Hematopoietic multipotent progenitor cell treated with erythropoietin and hydrocortisone succinate and interleukin-3 and kit ligand, for 8 days (in vitro differentiated cells): ENCODE results near the gene PRKCH.

Source experiments
- DNase-seq: peaks from one replicate; pipeline ENCODE4 v3.0.0-alpha.2; 2015

The PRKCH gene

GRCh38 chr14:61434311-61434710 is 112.9 kb downstream of the PRKCH start:
- no peak for DNase-seq

GRCh38 chr14:61435563-61436337 is 114.4 kb downstream of the PRKCH start:
- DNase-seq: no peak

DNA sequence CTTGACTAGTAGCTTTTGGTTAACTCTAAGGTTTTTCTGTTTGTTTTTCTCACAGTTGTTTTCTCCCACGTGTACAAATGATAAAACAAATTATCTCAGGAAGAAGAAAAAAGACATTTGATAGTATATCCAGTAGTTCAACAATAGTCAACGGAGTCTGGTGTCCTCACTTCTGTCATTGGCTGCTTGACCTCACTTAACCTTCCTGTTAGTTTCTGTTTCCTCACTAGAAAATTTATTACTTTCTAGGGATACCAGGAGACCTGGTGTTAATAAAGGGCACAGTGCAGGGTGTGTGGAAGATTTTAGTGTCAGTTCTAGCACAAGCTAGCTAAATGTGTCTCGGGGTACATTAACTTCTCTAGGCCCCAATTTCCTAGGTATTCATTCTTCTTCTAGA is 116.0 kb downstream of the PRKCH start:
- no peak for DNase-seq

DNA sequence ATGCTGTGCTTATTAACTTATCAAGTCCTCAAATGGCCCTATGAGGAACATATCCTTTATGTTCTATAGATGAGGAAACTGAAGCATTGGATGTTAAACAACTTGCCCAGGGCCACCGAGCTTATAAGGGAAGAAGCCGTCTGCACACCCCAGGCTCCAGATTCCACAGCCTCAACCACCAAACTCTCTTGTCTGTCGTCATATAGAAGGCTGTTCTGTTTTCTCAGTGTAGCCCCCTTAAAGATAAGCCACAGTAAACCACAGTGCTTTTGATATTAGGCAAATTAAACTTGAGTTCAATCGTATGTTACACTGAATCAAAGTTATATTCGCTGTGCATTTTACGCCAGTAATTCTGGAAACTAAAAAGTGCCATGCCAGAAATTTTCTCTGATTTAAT is 116.7 kb downstream of the PRKCH start:
- DNase-seq: no peak

DNA sequence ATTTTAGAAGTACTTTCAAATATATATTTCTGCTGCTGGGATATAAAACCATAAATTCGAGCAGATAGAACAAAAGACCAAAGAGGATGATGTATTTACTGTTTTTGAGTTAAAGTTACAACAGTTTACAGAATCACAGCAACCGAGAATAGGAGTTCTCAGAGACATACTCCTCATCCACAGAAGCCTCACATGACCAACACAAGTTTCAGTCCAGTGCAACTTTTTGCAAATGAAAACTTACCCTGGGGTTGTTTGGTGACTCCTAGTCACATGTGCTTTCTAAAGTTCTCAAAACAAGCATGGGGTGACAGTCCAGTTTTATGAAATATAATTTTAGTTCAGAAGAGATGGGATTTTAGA is 117.1 kb downstream of the PRKCH start:
- no peak for DNase-seq

GRCh38 chr14:61438860-61439765 is 117.7 kb downstream of the PRKCH start:
- no peak for DNase-seq

GRCh38 chr14:61439779-61440418 is 118.5 kb downstream of the PRKCH start:
- DNase-seq: no peak

DNA sequence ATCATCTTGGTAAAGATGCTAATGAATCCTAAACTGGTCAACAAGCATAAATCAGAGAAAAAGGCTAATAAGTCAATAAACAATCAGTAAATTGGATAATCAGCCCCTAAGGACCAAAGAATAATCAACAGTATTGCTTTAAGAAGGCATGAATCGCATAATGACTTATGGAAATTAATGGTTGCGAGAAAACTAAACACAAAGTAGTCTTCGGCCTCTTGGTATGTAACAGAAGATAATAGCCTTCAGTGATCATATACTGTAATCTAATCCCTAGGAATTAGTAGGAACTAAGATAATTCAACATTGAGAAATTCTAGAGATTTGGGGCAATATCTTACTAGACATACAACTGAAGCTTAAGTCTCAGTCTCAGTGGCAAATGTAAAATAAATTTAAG is 122.1 kb downstream of the PRKCH start:
- no peak for DNase-seq

DNA sequence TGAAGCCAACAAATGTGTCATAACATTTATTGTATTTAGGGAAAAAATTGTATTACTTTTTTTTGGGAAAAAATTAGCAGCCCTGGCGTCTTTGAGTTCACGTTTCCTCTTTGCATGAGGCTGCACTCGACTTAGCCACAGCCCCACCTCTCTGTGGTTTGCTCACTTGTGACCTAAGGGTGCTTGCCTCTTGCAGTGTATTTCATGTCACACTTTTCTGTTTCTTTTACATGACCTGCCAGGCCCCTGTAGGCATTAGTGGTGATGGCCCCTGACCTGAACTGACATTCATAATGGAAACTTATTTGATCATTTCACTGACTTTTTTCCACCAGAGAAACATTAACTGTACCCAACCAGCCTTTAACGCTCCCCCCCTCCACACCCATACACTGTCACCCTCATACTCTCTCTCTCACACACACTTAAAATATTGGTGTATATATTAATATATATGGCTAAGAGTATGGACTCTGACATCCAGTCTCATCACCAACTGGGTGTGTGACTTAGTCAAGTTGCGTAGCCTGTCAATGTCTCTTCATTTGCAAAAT is 122.9 kb downstream of the PRKCH start:
- DNase-seq: peak; percentile 50

DNA sequence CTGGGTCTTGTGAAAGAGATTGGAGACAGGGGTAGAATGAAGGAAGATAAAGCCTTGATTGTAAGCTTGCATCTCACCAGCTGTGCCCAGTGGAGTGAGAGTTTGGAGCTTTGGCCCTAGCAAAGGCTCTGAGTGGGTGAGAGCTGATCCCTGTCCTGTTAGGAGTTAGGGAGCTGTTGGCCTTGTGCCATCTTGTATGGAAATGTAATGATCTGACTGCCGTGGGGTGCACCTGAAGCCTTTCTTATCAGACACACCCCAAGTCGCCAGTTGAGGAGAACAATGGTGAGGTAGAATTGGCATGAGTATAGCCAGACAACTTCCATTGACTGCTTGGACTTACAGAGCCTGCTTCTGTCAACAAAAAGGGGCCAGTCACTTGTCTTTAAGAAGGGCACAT is 130.1 kb downstream of the PRKCH start:
- no peak for DNase-seq

- no peak for DNase-seq
Observed at GRCh38 chr14:61451891-61452400, 130.6 kb downstream of the PRKCH start.

DNA sequence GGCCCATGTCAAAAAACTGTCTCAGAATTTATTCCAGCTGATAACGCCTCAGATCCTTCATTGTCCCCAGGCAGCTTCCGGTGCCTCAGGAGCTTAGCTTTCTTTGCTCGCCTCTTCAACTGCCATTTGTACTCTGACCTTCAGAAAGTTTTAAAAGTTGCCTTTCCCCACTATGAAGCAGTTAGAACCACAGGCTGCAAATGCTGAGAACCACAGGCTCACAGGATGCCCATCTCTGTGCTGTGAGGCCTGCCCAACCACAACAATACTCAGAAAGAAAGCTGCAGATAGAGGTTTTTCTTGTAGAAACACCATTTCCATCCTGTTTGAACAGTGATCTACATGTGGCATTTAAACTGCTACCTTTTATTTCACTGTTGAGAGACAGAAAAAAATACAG is 131.1 kb downstream of the PRKCH start:
- no peak for DNase-seq

DNA sequence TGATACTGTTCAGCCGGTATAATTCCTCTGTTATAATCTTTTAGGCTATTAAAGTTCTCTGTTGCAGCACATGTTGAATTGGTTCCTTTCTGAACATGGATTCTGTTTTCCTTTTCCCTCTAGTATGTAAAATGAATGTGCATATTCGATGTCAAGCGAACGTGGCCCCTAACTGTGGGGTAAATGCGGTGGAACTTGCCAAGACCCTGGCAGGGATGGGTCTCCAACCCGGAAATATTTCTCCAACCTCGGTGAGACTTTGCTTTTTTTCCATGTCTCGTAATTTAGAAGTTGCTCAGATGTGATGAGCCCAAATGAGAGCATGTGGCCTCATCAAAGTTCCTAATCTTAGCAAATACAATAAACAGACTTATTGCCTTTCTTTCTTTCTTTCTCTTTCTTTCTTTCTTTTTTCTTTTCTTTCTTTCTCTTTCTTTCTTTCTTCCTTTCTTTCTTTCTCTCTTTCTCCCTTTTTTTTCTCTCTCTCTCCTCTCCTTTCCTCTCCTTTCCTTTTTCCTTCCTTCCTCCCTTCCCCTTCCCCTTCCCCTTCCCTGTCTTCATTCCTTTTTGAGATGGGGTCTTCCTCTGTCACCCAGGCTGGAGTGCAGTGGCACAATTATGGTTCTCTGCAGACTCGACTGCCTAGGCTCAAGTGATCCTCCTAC is 131.9 kb downstream of the PRKCH start:
- DNase-seq: no peak

DNA sequence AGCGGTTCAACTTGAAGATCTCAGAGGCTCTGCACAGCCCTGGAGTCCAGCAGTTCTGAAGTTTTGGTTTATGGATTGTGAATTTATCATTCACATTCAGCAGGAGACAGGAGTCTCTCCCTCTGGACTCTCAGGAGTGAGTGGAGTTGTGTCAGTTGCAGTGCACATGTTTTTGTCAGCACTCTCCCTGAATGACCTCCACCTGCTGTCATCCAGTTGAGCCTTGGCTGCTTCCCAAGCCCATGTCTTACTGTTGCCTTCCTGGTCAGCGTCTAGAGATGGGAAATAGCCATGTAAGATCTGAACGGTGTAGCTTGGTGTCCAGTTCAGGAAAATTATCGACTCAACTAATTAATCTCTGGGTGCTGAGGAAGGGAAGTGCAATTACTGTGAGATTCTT is 133.2 kb downstream of the PRKCH start:
- no peak for DNase-seq

- DNase-seq: no peak
Observed at GRCh38 chr14:61455351-61455750, 134.0 kb downstream of the PRKCH start.

DNA sequence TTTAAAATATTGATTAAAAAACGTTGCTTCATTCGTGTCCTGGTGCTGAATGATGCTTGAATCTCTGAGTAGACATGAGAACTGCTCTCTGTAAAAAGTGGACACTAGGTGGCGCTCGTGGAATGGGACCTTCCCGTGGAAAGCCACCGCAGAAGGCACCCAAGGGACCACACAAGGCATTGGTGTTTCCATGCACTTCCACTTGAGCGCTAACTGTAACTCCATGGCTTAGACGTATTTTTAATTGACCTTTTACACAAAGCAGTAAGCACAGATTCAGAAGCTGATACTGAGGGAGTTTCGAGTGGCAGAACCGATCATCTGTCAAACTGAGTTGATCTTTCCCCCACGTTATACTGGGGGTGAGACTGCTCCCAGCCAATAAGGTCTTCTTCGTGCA is 135.3 kb downstream of the PRKCH start:
- DNase-seq: peak; percentile 78

DNA sequence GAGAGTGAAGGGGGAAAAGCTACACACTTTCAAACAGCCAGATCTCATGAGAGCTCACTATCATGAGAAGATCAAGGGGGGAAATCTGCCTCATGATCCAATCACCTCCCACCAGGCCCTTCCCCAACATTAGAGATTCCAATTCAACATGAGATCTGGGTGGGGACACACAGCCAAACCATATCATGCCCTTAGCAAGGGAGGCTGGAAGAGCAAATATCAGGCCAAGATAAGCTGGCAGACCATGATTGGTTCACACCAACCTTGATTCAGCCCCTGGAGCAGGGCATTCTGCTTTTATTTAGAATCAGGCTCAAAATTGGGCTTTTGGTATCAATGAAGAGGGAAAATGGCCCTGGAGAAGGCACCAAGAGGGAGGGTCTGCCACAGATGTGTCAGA is 137.4 kb downstream of the PRKCH start:
- no peak for DNase-seq

DNA sequence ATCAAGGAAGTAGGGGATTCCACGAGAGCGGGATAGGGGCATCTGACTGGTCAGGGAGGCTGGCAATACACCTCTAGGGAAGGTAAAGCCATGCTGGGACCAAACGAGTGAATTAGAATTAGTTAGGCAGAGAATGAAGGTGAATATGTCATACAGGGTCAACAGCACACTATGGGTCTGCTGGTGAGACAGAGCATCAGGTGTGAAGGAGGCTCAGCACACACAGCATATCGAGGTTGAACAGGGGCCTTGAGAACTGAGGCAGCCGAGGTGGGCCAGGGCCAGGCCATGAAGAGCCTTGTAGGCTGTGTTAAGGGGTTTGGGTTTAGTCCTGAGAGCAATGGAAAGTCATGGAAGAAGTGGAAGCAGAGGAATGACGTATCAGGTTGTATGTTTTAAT is 137.8 kb downstream of the PRKCH start:
- no peak for DNase-seq

DNA sequence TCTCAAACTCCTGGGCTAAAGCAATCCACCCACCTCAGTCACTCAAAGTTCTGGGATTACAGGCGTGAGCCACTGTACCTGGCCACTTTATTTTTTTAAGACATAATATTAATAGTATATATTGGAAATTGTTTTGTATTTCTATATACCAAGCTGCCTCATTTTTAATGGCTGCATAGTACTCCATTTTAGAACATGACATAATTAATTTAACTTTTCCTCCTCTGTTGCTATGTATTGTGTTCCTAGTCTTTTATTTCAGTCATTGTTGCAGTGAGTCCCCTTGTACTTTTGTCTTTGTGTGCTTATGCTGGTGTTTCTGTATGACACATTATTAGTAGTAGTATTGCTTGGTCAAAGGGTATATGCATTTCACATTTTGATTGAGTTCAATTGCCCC is 138.7 kb downstream of the PRKCH start:
- no peak for DNase-seq

GRCh38 chr14:61460718-61461611 is 139.6 kb downstream of the PRKCH start:
- DNase-seq: no peak

- peak; percentile 77 for DNase-seq
Observed at GRCh38 chr14:61461808-61462275, 140.5 kb downstream of the PRKCH start.
